Upper lobe of right lung (tissue), 1 donor: ENCODE results near the gene PSMA5. TPM values are rescaled to one million over a fixed set of nuclear protein-coding genes. Genes with fewer than 3 reads are reported as not detected.
A peak's percentile ranks its signal among the peaks of the same experiment; 100 is the strongest.

Source experiments
- ATAC-seq: fragments of 200-7000 bp; cut with Tn5 transposase; one replicate; pipeline ENCODE4 v1.9.1; 2020; ENCODE audit warnings: mild to moderate bottlenecking, moderate library complexity
- DNase-seq: peaks from one replicate; pipeline ENCODE4 v3.0.0-alpha.2; 2020
- H3K27ac ChIP-seq: fragments of 200-600 bp; one replicate; pipeline ENCODE4 v1.8.0; 2022
- H3K27me3 ChIP-seq: fragments of 200-600 bp; one replicate; pipeline ENCODE4 v1.8.0; 2022; ENCODE audit warnings: mild to moderate bottlenecking
- H3K36me3 ChIP-seq: fragments of 200-600 bp; one replicate; pipeline ENCODE4 v1.8.0; 2022
- H3K4me1 ChIP-seq: fragments of 200-600 bp; one replicate; pipeline ENCODE4 v1.8.0; 2022
- H3K4me3 ChIP-seq: fragments of 200-600 bp; one replicate; pipeline ENCODE4 v1.8.0; 2022; ENCODE audit warnings: mild to moderate bottlenecking
- H3K9me3 ChIP-seq: fragments of 200-600 bp; one replicate; pipeline ENCODE4 v1.8.0; 2022
- CTCF ChIP-seq: fragments of 200-600 bp; IDR thresholded peaks from one replicate; pipeline ENCODE4 v1.8.0; 2022; ENCODE audit warnings: antibody characterized with exemption
- intact Hi-C: fragments of 100-400 bp; cut with DNase I; formaldehyde crosslinking; loops from one replicate; pipeline ENCODE4 v1.11.0; 2022
- total RNA-seq: library from RNA; stranded (reverse); fragmentation: NEBNext Ultra II Directional; extraction: Animal tissue kit (Norgen Biotek cat#: 25700); gene quantifications from one replicate; pipeline ENCODE4 v1.2.1, GENCODE V29; 2021
- donor health status: DM: no; HTN: yes; CAD: no; lungs with severe emphysema.

The PSMA5 gene
- total RNA-seq, 1 donor from 2014 or later = 67.8 TPM

GRCh38 chr1:109368464-109368863 is 57.8 kb downstream of the PSMA5 start:
- no peak for TF ChIP-seq CTCF
- ATAC-seq (no peak), DNase-seq (no peak)
- Histone ChIP-seq H3K27me3 (no peaks in the 10 kb centered on the region), H3K4me3 (no peak overlapping the region), H3K27ac (no peak overlapping the region), H3K9me3 (no peaks in the 10 kb centered on the region), H3K36me3 (peaks cover 24% of the 10 kb centered on the region), H3K4me1 (peaks cover 47% of the 10 kb centered on the region)
- intact Hi-C loops = no loop called here

GRCh38 chr1:109367626-109368025 is 58.6 kb downstream of the PSMA5 start:
- intact Hi-C loops = no loop called here
- H3K27ac ChIP-seq = no peak overlapping the region

GRCh38 chr1:109365642-109366204 is 60.5 kb downstream of the PSMA5 start:
- TF ChIP-seq CTCF = no peak
- no peak for ATAC-seq

More at GRCh38 chr1:109367626-109368025, 58.6 kb downstream of the PSMA5 start:
- H3K4me3 ChIP-seq = no peak overlapping the region
- ATAC-seq = peak; percentile 20
- no peaks in the 10 kb centered on the region for H3K9me3 ChIP-seq
- peaks cover 41% of the 10 kb centered on the region for H3K4me1 ChIP-seq
- TF ChIP-seq CTCF = no peak
- peaks cover 24% of the 10 kb centered on the region for H3K36me3 ChIP-seq
- no peaks in the 10 kb centered on the region for H3K27me3 ChIP-seq
- no peak for DNase-seq

GRCh38 chr1:109361649-109362048 is 64.6 kb downstream of the PSMA5 start:
- Histone ChIP-seq H3K4me3 (no peak overlapping the region), H3K27ac (no peak overlapping the region), H3K27me3 (no peaks in the 10 kb centered on the region), H3K4me1 (no peaks in the 10 kb centered on the region), H3K36me3 (peaks cover 18% of the 10 kb centered on the region), H3K9me3 (no peaks in the 10 kb centered on the region)
- TF ChIP-seq CTCF = no peak
- intact Hi-C loops = no loop called here
- ATAC-seq (no peak), DNase-seq (no peak)

More at GRCh38 chr1:109365642-109366204, 60.5 kb downstream of the PSMA5 start:
- H3K27me3 ChIP-seq = no peaks in the 10 kb centered on the region
- H3K4me3 ChIP-seq = no peak overlapping the region
- intact Hi-C loops = no loop called here
- no peak overlapping the region for H3K27ac ChIP-seq
- H3K4me1 ChIP-seq = peaks cover 22% of the 10 kb centered on the region
- no peaks in the 10 kb centered on the region for H3K9me3 ChIP-seq
- no peak for DNase-seq
- H3K36me3 ChIP-seq = peaks cover 24% of the 10 kb centered on the region

- H3K36me3 ChIP-seq = peaks cover 12% of the 10 kb centered on the region
- H3K27me3 ChIP-seq = no peaks in the 10 kb centered on the region
- no peak overlapping the region for H3K4me3 ChIP-seq
- ATAC-seq (no peak), DNase-seq (no peak)
- no peaks in the 10 kb centered on the region for H3K4me1 ChIP-seq
- H3K27ac ChIP-seq = no peak overlapping the region
- TF ChIP-seq CTCF = no peak
- H3K9me3 ChIP-seq = no peaks in the 10 kb centered on the region
- intact Hi-C loops = no loop called here
These were observed 65.2 kb downstream of the PSMA5 start for GRCh38 chr1:109361069-109361468.

GRCh38 chr1:109357616-109358015 is 68.6 kb downstream of the PSMA5 start:
- Histone ChIP-seq H3K27me3 (no peaks in the 10 kb centered on the region), H3K4me1 (no peaks in the 10 kb centered on the region), H3K4me3 (no peak overlapping the region), H3K27ac (no peak overlapping the region), H3K36me3 (peaks cover 10% of the 10 kb centered on the region), H3K9me3 (no peaks in the 10 kb centered on the region)
- intact Hi-C loops = no loop called here
- no peak for ATAC-seq
- DNase-seq = no peak
- TF ChIP-seq CTCF = no peak
